ENCODE measurements around the gene FAIM2. TPM values are rescaled to one million over a fixed set of nuclear protein-coding genes. Genes with fewer than 3 reads are reported as not detected.

FAIM2 gene
- total RNA-seq, 1 donor from 2014 or later = 2.3 TPM

GRCh38 chr12:49920241-49920914, 16.7 kb upstream of the FAIM2 start:
- no peak for DNase-seq (ENCODE audit: low read depth)

GRCh38 chr12:49917788-49918173, 14.1 kb upstream of the FAIM2 start:
- no peak for DNase-seq (ENCODE audit: low read depth)

- DNase-seq (ENCODE audit: low read depth) = no peak
Observed at GRCh38 chr12:49917166-49917787, 13.6 kb upstream of the FAIM2 start.

- no peak for DNase-seq (ENCODE audit: low read depth)
Observed at GRCh38 chr12:49916129-49916919, 12.6 kb upstream of the FAIM2 start.

- DNase-seq (ENCODE audit: low read depth) = peak; percentile 19
Observed at GRCh38 chr12:49912345-49913255, 8.9 kb upstream of the FAIM2 start.

- DNase-seq (ENCODE audit: low read depth) = no peak
Observed at GRCh38 chr12:49911213-49911605, 7.5 kb upstream of the FAIM2 start.

- no peak for DNase-seq (ENCODE audit: low read depth)
Observed at GRCh38 chr12:49910331-49911212, 6.9 kb upstream of the FAIM2 start.

GRCh38 chr12:49909826-49910225, 6.1 kb upstream of the FAIM2 start:
- peak; percentile 51 for DNase-seq (ENCODE audit: low read depth)

- DNase-seq (ENCODE audit: low read depth) = no peak
Observed at GRCh38 chr12:49909356-49909755, 5.7 kb upstream of the FAIM2 start.

GRCh38 chr12:49907352-49907751, 3.7 kb upstream of the FAIM2 start:
- peak; percentile 27 for DNase-seq (ENCODE audit: low read depth)

GRCh38 chr12:49905718-49906314, 2.1 kb upstream of the FAIM2 start:
- DNase-seq (ENCODE audit: low read depth) = no peak

GRCh38 chr12:49904601-49905000, 901 bp upstream of the FAIM2 start:
- DNase-seq (ENCODE audit: low read depth) = no peak

GRCh38 chr12:49903351-49903699, 375 bp downstream of the FAIM2 start:
- no peak for DNase-seq (ENCODE audit: low read depth)

- no peak for DNase-seq (ENCODE audit: low read depth)
Observed at GRCh38 chr12:49902399-49903350, 1.0 kb downstream of the FAIM2 start.

- DNase-seq (ENCODE audit: low read depth) = no peak
Observed at GRCh38 chr12:49901986-49902385, 1.7 kb downstream of the FAIM2 start.

- DNase-seq (ENCODE audit: low read depth) = peak; percentile 13
Observed at GRCh38 chr12:49901026-49901425, 2.7 kb downstream of the FAIM2 start.

GRCh38 chr12:49900371-49900770, 3.3 kb downstream of the FAIM2 start:
- DNase-seq (ENCODE audit: low read depth) = no peak

GRCh38 chr12:49899921-49900320, 3.8 kb downstream of the FAIM2 start:
- no peak for DNase-seq (ENCODE audit: low read depth)
